IMR-90 (cell line): ENCODE measurements around the gene KRTAP4-16. TPM values are rescaled to one million over a fixed set of nuclear protein-coding genes. Genes with fewer than 3 reads are reported as not detected.

ENCODE experiments used
- ATAC-seq: fragments of 200-7000 bp; cut with Tn5 transposase; 2 replicates; pipeline ENCODE4 v1.9.1; 2020; ENCODE audit warnings: low read depth, mild to moderate bottlenecking, moderate library complexity
- BruUV-seq: library from RNA; stranded (reverse); fragments of 400-500 nt; replicated peaks from 2 replicates; lab custom pipeline; 2021; lab: Mats Ljungman, UMichigan
- CTCF ChIA-PET: fragments of 300-600 bp; formaldehyde crosslinking; extraction: SDS; loops from one replicate; lab custom pipeline; 2021; ENCODE audit warnings: antibody characterized with exemption; lab: Yijun Ruan, JAX
- POLR2A ChIA-PET: fragments of 300-600 bp; sonication (Branson Sonifier 250); formaldehyde crosslinking; loops from one replicate; lab custom pipeline; 2022; ENCODE audit warnings: antibody characterized with exemption; ENCODE audit not compliant: unreplicated experiment; lab: Charles Lee
- DNase-seq: peaks from one replicate; pipeline ENCODE4 v3.0.0; 2013
- H2AFZ ChIP-seq: replicated peaks from 2 replicates; pipeline ENCODE3; 2013; ENCODE audit warnings: low read length, mild to moderate bottlenecking; ENCODE audit not compliant: poor library complexity
- H2AK5ac ChIP-seq: 2 replicates; pipeline ENCODE4 v1.6.1; 2013; ENCODE audit warnings: low read depth, low read length, inconsistent platforms
- H2AK9ac ChIP-seq: replicated peaks from 2 replicates; pipeline ENCODE3; 2013; ENCODE audit warnings: mild to moderate bottlenecking, low read depth, low read length, moderate library complexity; ENCODE audit not compliant: poor library complexity
- H2BK120ac ChIP-seq: 2 replicates; pipeline ENCODE4 v1.6.1; 2013; ENCODE audit warnings: low read depth, low read length, inconsistent platforms
- H2BK15ac ChIP-seq: 3 replicates; pipeline ENCODE4 v1.6.1; 2013; ENCODE audit warnings: low read depth, low read length, inconsistent platforms
- H2BK20ac ChIP-seq: 2 replicates; pipeline ENCODE4 v1.6.1; 2013; ENCODE audit warnings: low read depth, mild to moderate bottlenecking, inconsistent platforms, low read length, moderate library complexity
- H2BK5ac ChIP-seq: 2 replicates; pipeline ENCODE4 v1.6.1; 2013; ENCODE audit warnings: mild to moderate bottlenecking, low read depth, low read length, inconsistent platforms; ENCODE audit not compliant: poor library complexity, severe bottlenecking
- H3K14ac ChIP-seq: replicated peaks from 2 replicates; pipeline ENCODE4 v1.6.1; 2013; ENCODE audit warnings: low read depth, low read length, inconsistent platforms
- H3K18ac ChIP-seq: 2 replicates; pipeline ENCODE4 v1.6.1; 2013; ENCODE audit warnings: low read depth, low read length, control low read depth
- H3K23ac ChIP-seq: 2 replicates; pipeline ENCODE4 v1.6.1; 2013; ENCODE audit warnings: low read depth, low read length, inconsistent platforms
- H3K27ac ChIP-seq: 2 replicates; pipeline ENCODE4 v1.5.1; 2013; ENCODE audit warnings: mild to moderate bottlenecking, control low read depth, low read length; ENCODE audit not compliant: insufficient read depth
- H3K27me3 ChIP-seq: 2 replicates; pipeline ENCODE4 v1.6.1; 2013; ENCODE audit warnings: low read length; ENCODE audit not compliant: control insufficient read depth, insufficient read depth
- H3K36me3 ChIP-seq: 2 replicates; pipeline ENCODE4 v1.6.1; 2013; ENCODE audit warnings: low read length, mixed read lengths; ENCODE audit not compliant: control insufficient read depth, insufficient read depth
- H3K4ac ChIP-seq: 2 replicates; pipeline ENCODE4 v1.6.1; 2013; ENCODE audit warnings: low read depth, low read length, inconsistent platforms
- H3K4me1 ChIP-seq: 2 replicates; pipeline ENCODE4 v1.6.1; 2013; ENCODE audit warnings: low read length, mixed read lengths; ENCODE audit not compliant: control insufficient read depth, insufficient read depth
- H3K4me2 ChIP-seq: 2 replicates; pipeline ENCODE4 v1.6.1; 2013; ENCODE audit warnings: low read depth, mild to moderate bottlenecking, control low read depth, low read length, moderate library complexity
- H3K4me3 ChIP-seq: 2 replicates; pipeline ENCODE4 v1.5.1; 2013; ENCODE audit warnings: low read depth, mild to moderate bottlenecking, control low read depth, low read length, moderate library complexity; ENCODE audit not compliant: insufficient read depth
- H3K56ac ChIP-seq: 2 replicates; pipeline ENCODE4 v1.6.1; 2013; ENCODE audit warnings: low read length, inconsistent platforms; ENCODE audit not compliant: insufficient read depth; ENCODE audit errors: extremely low read depth
- H3K79me1 ChIP-seq, 2 experiments: 2 replicates each; pipeline ENCODE4 v1.6.1; 2013; ENCODE audit warnings: low read length in 2 of 2, inconsistent platforms in 1 of 2, low read depth in 1 of 2
- H3K9ac ChIP-seq: 2 replicates; pipeline ENCODE4 v1.6.1; 2013; ENCODE audit warnings: low read depth, low read length, control low read depth
- H3K9me1 ChIP-seq: 2 replicates; pipeline ENCODE4 v1.6.1; 2013; ENCODE audit warnings: low read length, inconsistent platforms; ENCODE audit not compliant: insufficient read depth
- H3K9me3 ChIP-seq: 2 replicates; pipeline ENCODE4 v1.6.1; 2013; ENCODE audit warnings: low read length; ENCODE audit not compliant: control insufficient read depth, insufficient read depth
- H4K20me1 ChIP-seq: 2 replicates; pipeline ENCODE4 v1.6.1; 2013; ENCODE audit warnings: low read length, inconsistent platforms; ENCODE audit not compliant: insufficient read depth
- H4K5ac ChIP-seq: 2 replicates; pipeline ENCODE4 v1.6.1; 2013; ENCODE audit warnings: mild to moderate bottlenecking, low read depth, low read length, control low read depth
- H4K8ac ChIP-seq, 2 experiments: 2 replicates each; pipeline ENCODE4 v1.6.1; 2013; ENCODE audit warnings: low read depth in 2 of 2, low read length in 2 of 2, control low read depth in 1 of 2, inconsistent platforms in 1 of 2
- H4K91ac ChIP-seq: 2 replicates; pipeline ENCODE4 v1.6.1; 2013; ENCODE audit warnings: low read depth, low read length, inconsistent platforms; ENCODE audit not compliant: insufficient read depth
- BHLHE40 ChIP-seq: fragments of 150-350 bp; IDR thresholded peaks from 2 replicates; pipeline ENCODE4 v1.6.1; 2016; ENCODE audit warnings: mild to moderate bottlenecking, low read depth, low read length
- CEBPB ChIP-seq: IDR thresholded peaks from 2 replicates; pipeline ENCODE4 v1.6.1; 2012; ENCODE audit warnings: low read depth, low read length, improper control_type of control experiment
- CHD1 ChIP-seq: IDR thresholded peaks from 2 replicates; pipeline ENCODE4 v1.6.1; 2012; ENCODE audit warnings: low read depth, low read length, improper control_type of control experiment
- FOS ChIP-seq: fragments of 150-350 bp; IDR thresholded peaks from 2 replicates; pipeline ENCODE4 v1.6.1; 2016; ENCODE audit warnings: low read depth, low read length
- MAFK ChIP-seq: IDR thresholded peaks from 2 replicates; pipeline ENCODE4 v1.6.1; 2012; ENCODE audit warnings: low read depth, low read length, improper control_type of control experiment
- MAZ ChIP-seq: IDR thresholded peaks from 2 replicates; pipeline ENCODE4 v1.6.1; 2012; ENCODE audit warnings: low read depth, mild to moderate bottlenecking, low read length, improper control_type of control experiment, moderate library complexity, borderline replicate concordance
- MXI1 ChIP-seq: IDR thresholded peaks from 2 replicates; pipeline ENCODE4 v1.6.1; 2012; ENCODE audit warnings: low read depth, mild to moderate bottlenecking, low read length, moderate library complexity, borderline replicate concordance
- NFE2L2 ChIP-seq: fragments of 150-350 bp; IDR thresholded peaks from 2 replicates; pipeline ENCODE4 v1.6.1; 2016; ENCODE audit warnings: low read depth, mild to moderate bottlenecking, low read length
- POLR2A ChIP-seq: IDR thresholded peaks from 2 replicates; pipeline ENCODE4 v1.6.1; 2012; ENCODE audit warnings: mild to moderate bottlenecking, low read depth, low read length
- RAD21 ChIP-seq: IDR thresholded peaks from 2 replicates; pipeline ENCODE4 v1.6.1; 2012; ENCODE audit warnings: low read length, improper control_type of control experiment
- RCOR1 ChIP-seq: IDR thresholded peaks from 2 replicates; pipeline ENCODE4 v1.6.1; 2012; ENCODE audit warnings: mild to moderate bottlenecking, low read length, improper control_type of control experiment; ENCODE audit not compliant: insufficient replicate concordance
- RFX5 ChIP-seq: IDR thresholded peaks from 2 replicates; pipeline ENCODE4 v1.8.0; 2012; ENCODE audit warnings: low read depth, mild to moderate bottlenecking, low read length, moderate library complexity
- SMC3 ChIP-seq: fragments of 150-350 bp; IDR thresholded peaks from 2 replicates; pipeline ENCODE4 v1.6.1; 2016; ENCODE audit warnings: low read depth, mild to moderate bottlenecking, antibody characterized with exemption, low read length, moderate library complexity
- USF2 ChIP-seq: fragments of 150-350 bp; IDR thresholded peaks from 2 replicates; pipeline ENCODE4 v1.6.1; 2017; ENCODE audit warnings: mild to moderate bottlenecking, antibody characterized with exemption, low read length, low read depth
- WGBS, 2 experiments: methylation state at CpG; one replicate each; pipeline versions ENCODE4 v1.1.5 to v1.1.7; 2013; ENCODE audit warnings: missing lambda C conversion rate in 2 of 2; ENCODE audit not compliant: insufficient read length in 1 of 2; ENCODE audit errors: extremely low coverage in 2 of 2; 5-methylcytosine and 5-hydroxymethylcytosine counted together
- dilution Hi-C: fragments of 300-500 bp; cut with HindIII; formaldehyde crosslinking; loops from one replicate; pipeline ENCODE4 v1.14.3; 2018; ENCODE audit warnings: low sequenced_read_pairs; ENCODE audit not compliant: unreplicated experiment
- in situ Hi-C: fragments of 300-500 bp; cut with MboI; formaldehyde crosslinking; loops from 3 replicates; pipeline ENCODE4 v1.14.3; 2019; ENCODE audit warnings: low sequenced_read_pairs, inconsistent platforms, mixed read lengths
- intact Hi-C: fragments of 100-400 bp; cut with micrococcal nuclease; formaldehyde crosslinking; loops from 2 replicates; pipeline ENCODE4 v1.10.0; 2022
- polyA plus RNA-seq, 3 experiments: library from polyadenylated mRNA; depleted of rRNA; stranded (reverse); fragments of >200 nt; gene quantifications; 2 replicates each; pipeline ENCODE4 v1.2.3, GENCODE V29; 2012; ENCODE audit warnings: low replicate concordance in 1 of 3
- total RNA-seq: library from RNA; depleted of rRNA; stranded (reverse); fragments of >200 nt; gene quantifications from 2 replicates; pipeline ENCODE4 v1.2.3, GENCODE V29; 2012
- TF ChIP-seq, protein P1 (sequence below): conservative IDR thresholded peaks from 2 replicates; pipeline ENCODE4 v1.5.1; 2012; ENCODE audit warnings: mild to moderate bottlenecking, low read depth, low read length, improper control_type of control experiment
- TF ChIP-seq, protein P2 (sequence below): fragments of 150-350 bp; IDR thresholded peaks from 2 replicates; pipeline ENCODE4 v1.6.1; 2016; ENCODE audit warnings: low read depth, mild to moderate bottlenecking, low read length, moderate library complexity, borderline replicate concordance

The KRTAP4-16 gene
- total and polyA plus RNA-seq, 2 of the 4 experiments (the other 2 are of a cell fraction), result not detected

DNA sequence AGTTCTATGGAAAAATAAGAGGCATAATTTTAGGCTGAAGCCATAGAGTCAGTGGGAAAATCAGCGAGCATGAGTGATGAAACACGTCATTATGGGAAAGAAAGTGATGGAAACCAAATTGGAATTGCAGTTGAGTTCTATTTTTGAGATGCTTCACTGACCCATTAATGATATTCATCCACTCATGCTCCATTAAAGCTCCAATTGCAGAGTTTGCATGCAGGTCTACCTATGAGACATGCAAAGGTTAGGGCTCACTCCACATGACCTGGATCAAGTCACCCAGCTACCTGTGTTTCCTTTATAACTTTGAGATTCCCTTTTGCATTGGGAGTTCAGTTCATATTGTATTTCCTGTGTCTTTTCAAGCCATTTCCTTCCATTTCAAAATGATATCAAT, 28.3 kb downstream of the KRTAP4-16 start:
- intact Hi-C loops, result no loop called here
- CTCF ChIA-PET, result no interaction called here

More for the DNA sequence above, 28.3 kb downstream of the KRTAP4-16 start:
- no CpG with 5 or more reads among the region's 2 CpGs for whole genome bisulfite sequencing, 2 experiments
- H3K23ac ChIP-seq, result no peak overlapping the region
- H3K79me1 ChIP-seq, result no peaks in the 10 kb centered on the region
- H2AK9ac ChIP-seq, result no peak overlapping the region
- no peak overlapping the region for H3K4ac ChIP-seq
- H2AK5ac ChIP-seq, result no peak overlapping the region
- H2BK5ac ChIP-seq, result no peak overlapping the region
- H2AFZ ChIP-seq, result no peak overlapping the region
- H3K14ac ChIP-seq, result no peak overlapping the region
- TF ChIP-seq MAFK, result no peak
- TF ChIP-seq SMC3, result no peak
- no peak for TF ChIP-seq CEBPB
- TF ChIP-seq USF2, result no peak
- TF ChIP-seq NFE2L2, result no peak
- TF ChIP-seq FOS, result no peak
- TF ChIP-seq MXI1, result no peak
- TF ChIP-seq, protein P1, sequence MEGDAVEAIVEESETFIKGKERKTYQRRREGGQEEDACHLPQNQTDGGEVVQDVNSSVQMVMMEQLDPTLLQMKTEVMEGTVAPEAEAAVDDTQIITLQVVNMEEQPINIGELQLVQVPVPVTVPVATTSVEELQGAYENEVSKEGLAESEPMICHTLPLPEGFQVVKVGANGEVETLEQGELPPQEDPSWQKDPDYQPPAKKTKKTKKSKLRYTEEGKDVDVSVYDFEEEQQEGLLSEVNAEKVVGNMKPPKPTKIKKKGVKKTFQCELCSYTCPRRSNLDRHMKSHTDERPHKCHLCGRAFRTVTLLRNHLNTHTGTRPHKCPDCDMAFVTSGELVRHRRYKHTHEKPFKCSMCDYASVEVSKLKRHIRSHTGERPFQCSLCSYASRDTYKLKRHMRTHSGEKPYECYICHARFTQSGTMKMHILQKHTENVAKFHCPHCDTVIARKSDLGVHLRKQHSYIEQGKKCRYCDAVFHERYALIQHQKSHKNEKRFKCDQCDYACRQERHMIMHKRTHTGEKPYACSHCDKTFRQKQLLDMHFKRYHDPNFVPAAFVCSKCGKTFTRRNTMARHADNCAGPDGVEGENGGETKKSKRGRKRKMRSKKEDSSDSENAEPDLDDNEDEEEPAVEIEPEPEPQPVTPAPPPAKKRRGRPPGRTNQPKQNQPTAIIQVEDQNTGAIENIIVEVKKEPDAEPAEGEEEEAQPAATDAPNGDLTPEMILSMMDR, result no peak
- no peak for TF ChIP-seq MAZ
- TF ChIP-seq RFX5, result no peak
- TF ChIP-seq, protein P2, sequence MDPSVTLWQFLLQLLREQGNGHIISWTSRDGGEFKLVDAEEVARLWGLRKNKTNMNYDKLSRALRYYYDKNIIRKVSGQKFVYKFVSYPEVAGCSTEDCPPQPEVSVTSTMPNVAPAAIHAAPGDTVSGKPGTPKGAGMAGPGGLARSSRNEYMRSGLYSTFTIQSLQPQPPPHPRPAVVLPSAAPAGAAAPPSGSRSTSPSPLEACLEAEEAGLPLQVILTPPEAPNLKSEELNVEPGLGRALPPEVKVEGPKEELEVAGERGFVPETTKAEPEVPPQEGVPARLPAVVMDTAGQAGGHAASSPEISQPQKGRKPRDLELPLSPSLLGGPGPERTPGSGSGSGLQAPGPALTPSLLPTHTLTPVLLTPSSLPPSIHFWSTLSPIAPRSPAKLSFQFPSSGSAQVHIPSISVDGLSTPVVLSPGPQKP, result no peak
- no peak for TF ChIP-seq CHD1
- TF ChIP-seq BHLHE40, result no peak
- TF ChIP-seq POLR2A, result no peak
- TF ChIP-seq RCOR1, result no peak
- no peak for TF ChIP-seq RAD21
- in situ Hi-C loops, result no loop called here
- dilution Hi-C loops, result no loop called here
- no peaks in the 10 kb centered on the region for H3K9me1 ChIP-seq
- H3K4me3 ChIP-seq, result no peak overlapping the region
- no peak overlapping the region for H4K5ac ChIP-seq
- H3K4me1 ChIP-seq, result no peaks in the 10 kb centered on the region
- H2BK20ac ChIP-seq, result no peak overlapping the region
- no peak for ATAC-seq
- H3K9ac ChIP-seq, result no peak overlapping the region
- no peaks in the 10 kb centered on the region for H3K9me3 ChIP-seq
- H2BK15ac ChIP-seq, result no peak overlapping the region
- no peak overlapping the region for H3K4me2 ChIP-seq
- DNase-seq, result no peak
- H3K27me3 ChIP-seq, result no peaks in the 10 kb centered on the region
- no peak overlapping the region for H4K8ac ChIP-seq
- H3K18ac ChIP-seq, result no peak overlapping the region
- POLR2A ChIA-PET, result no interaction called here
- no peaks in the 10 kb centered on the region for H4K20me1 ChIP-seq
- H3K27ac ChIP-seq, result no peak overlapping the region
- BruUV-seq, result no TSS peak
- H3K56ac ChIP-seq, result no peak overlapping the region
- H2BK120ac ChIP-seq, result no peak overlapping the region
- H3K36me3 ChIP-seq, result no peaks in the 10 kb centered on the region
- no peak overlapping the region for H4K91ac ChIP-seq
